Transverse colon (tissue), 4 donors: ENCODE results near the gene CFAP73. TPM values are rescaled to one million over a fixed set of nuclear protein-coding genes. Genes with fewer than 3 reads are reported as not detected.

Experiments used
- DNase-seq: peaks from one replicate; pipeline ENCODE4 v3.0.0-alpha.2; 2019
- H3K27ac ChIP-seq, 4 donors: fragments of 200-600 bp; sonication (generic); 2 replicates each; pipeline ENCODE4 v1.5.1; 2016 to 2018; ENCODE audit warnings: inconsistent platforms in 4 of 4
- H3K27me3 ChIP-seq: fragments of 200-600 bp; sonication (generic); 2 replicates; pipeline ENCODE4 v1.5.1; 2017; ENCODE audit warnings: inconsistent platforms
- H3K36me3 ChIP-seq, 4 donors: fragments of 200-600 bp; sonication (generic); 2 replicates each; pipeline ENCODE4 v1.5.1; 2017 to 2019; ENCODE audit warnings: inconsistent platforms in 4 of 4
- H3K4me1 ChIP-seq, 4 donors: fragments of 200-600 bp; sonication (generic); 2 replicates each; pipeline ENCODE4 v1.5.1; 2017 to 2020; ENCODE audit warnings: inconsistent platforms in 4 of 4
- H3K4me3 ChIP-seq, 4 donors: fragments of 200-600 bp; sonication (generic); 1 replicate in 1 of 4; 2 replicates in 3 of 4; pipeline versions ENCODE4 v1.5.1 to v1.6.1; 2017 to 2019; ENCODE audit warnings: inconsistent platforms in 4 of 4
- H3K9me3 ChIP-seq, 2 donors: fragments of 200-600 bp; sonication (generic); 2 replicates each; pipeline ENCODE4 v1.5.1; 2017 to 2019; ENCODE audit warnings: inconsistent platforms in 2 of 2
- CTCF ChIP-seq, 5 experiments: fragments of 200-600 bp in 3 of 5; fragments of 450-650 bp in 2 of 5; sonication (generic) in 3 of 5; IDR thresholded peaks; 1 replicate in 2 of 5; 2 replicates in 3 of 5; pipeline ENCODE4 v1.5.1; 2016 to 2017; ENCODE audit warnings: antibody characterized with exemption in 5 of 5, inconsistent platforms in 3 of 5, mild to moderate bottlenecking in 2 of 5, moderate library complexity in 1 of 5
- EP300 ChIP-seq: sonication (generic); formaldehyde crosslinking; IDR thresholded peaks from one replicate; pipeline ENCODE4 v1.6.1; 2017; ENCODE audit warnings: antibody characterized with exemption, low read depth
- POLR2A ChIP-seq: fragments of 450-650 bp; IDR thresholded peaks from one replicate; pipeline ENCODE4 v1.6.1; 2016; ENCODE audit warnings: antibody characterized with exemption, mild to moderate bottlenecking, moderate library complexity
- POLR2AphosphoS5 ChIP-seq, 3 donors: sonication (generic); formaldehyde crosslinking; IDR thresholded peaks; one replicate each; pipeline ENCODE4 v1.6.1; 2016; ENCODE audit warnings: antibody characterized with exemption in 3 of 3
- WGBS, 2 donors: methylation state at CpG; one replicate each; pipeline ENCODE4 v1.1.5; 2018; ENCODE audit warnings: low coverage in 1 of 2; 5-methylcytosine and 5-hydroxymethylcytosine counted together
- in situ Hi-C, 4 donors: fragments of 200-750 bp; cut with MboI; loops; one replicate each; pipeline versions ENCODE4 v1.15.0 to v1.15.1; 2017; ENCODE audit warnings: low sequenced_read_pairs in 3 of 4, low pct_ligation_motif_present in 1 of 4, low pct_unique_long_range_greater_than_20kb in 1 of 4
- intact Hi-C: fragments of 100-400 bp; cut with DNase I; formaldehyde crosslinking; loops from one replicate; pipeline ENCODE4 v1.15.1; 2023; ENCODE audit warnings: low total_unique reads
- total RNA-seq, 4 donors: library from RNA; depleted of rRNA; stranded (reverse); fragments of >200 nt; gene quantifications; one replicate each; pipeline ENCODE4 v1.1.0, GENCODE V29; 2016

Gene CFAP73
- total RNA-seq, 4 donors from 2014 or later, result not detected

GRCh38 chr12:113195598-113195997 is 46.1 kb downstream of the CFAP73 start:
- no peak for DNase-seq
- TF ChIP-seq POLR2AphosphoS5 (IDR thresholded peaks at IDR 0.05) (no peak), EP300 (no peak), POLR2A (no peak), CTCF (IDR thresholded peaks at IDR 0.05) (no peak)
- 92% methylated on average over 8 to 13 of the region's 13 CpGs for WGBS, 2 donors
- Histone ChIP-seq H3K27ac (no peak overlapping the region), H3K36me3 (peaks cover 0 to 12% (median 3%) of the 10 kb centered on the region in 4 donors), H3K9me3 (no peaks in the 10 kb centered on the region), H3K4me1 (peaks cover 0 to 17% (median 12%) of the 10 kb centered on the region in 4 donors), H3K4me3 (no peak overlapping the region), H3K27me3 (no peaks in the 10 kb centered on the region)
- intact Hi-C loops, result loop anchor here (5.0 to 10.0 kb wide), 2 partner anchors 169 to 1347 kb away; no protein-coding TSS in a partner anchor
- in situ Hi-C loops, result loop anchor here in 2 of 4 donors (10.0 to 25.0 kb wide), 3 partner anchors 142 to 239 kb away; partner anchors contain the start of genes SDSL (in 1 of the 2) and SLC8B1 (in 1 of the 2)

- no peaks in the 10 kb centered on the region for H3K27me3 ChIP-seq
- H3K4me3 ChIP-seq, result no peak overlapping the region
- no peaks in the 10 kb centered on the region for H3K9me3 ChIP-seq
- peaks cover 0 to 17% (median 12%) of the 10 kb centered on the region in 4 donors for H3K4me1 ChIP-seq
- in situ Hi-C loops (loop anchor here in 2 of 4 donors (10.0 to 25.0 kb wide), 3 partner anchors 141 to 238 kb away; partner anchors contain the start of genes SDSL (in 1 of the 2) and SLC8B1 (in 1 of the 2)), intact Hi-C loops (loop anchor here (5.0 to 10.0 kb wide), 2 partner anchors 168 to 1346 kb away; no protein-coding TSS in a partner anchor)
- 72% methylated on average over 7 of the region's 7 CpGs; no CpG with 5 or more reads in 1 of the 2 donors for WGBS, 2 donors
- no peak for TF ChIP-seq POLR2AphosphoS5 (IDR thresholded peaks at IDR 0.05)
- no peak for TF ChIP-seq POLR2A
- no peak for TF ChIP-seq CTCF (IDR thresholded peaks at IDR 0.05)
- no peak for TF ChIP-seq EP300
- H3K36me3 ChIP-seq, result peaks cover 0 to 7% (median 3%) of the 10 kb centered on the region in 4 donors
- H3K27ac ChIP-seq, result no peak overlapping the region
- no peak for DNase-seq
Measured at GRCh38 chr12:113196582-113196981, 47.1 kb downstream of the CFAP73 start.

- no peak overlapping the region for H3K27ac ChIP-seq
- intact Hi-C loops, result loop anchor here (5.0 to 10.0 kb wide), 2 partner anchors 168 to 1345 kb away; no protein-coding TSS in a partner anchor
- TF ChIP-seq CTCF (IDR thresholded peaks at IDR 0.05) (peak; percentile 59 to 69 (median 64)), POLR2AphosphoS5 (IDR thresholded peaks at IDR 0.05) (no peak), EP300 (no peak), POLR2A (no peak)
- peaks cover 0 to 17% (median 12%) of the 10 kb centered on the region in 4 donors for H3K4me1 ChIP-seq
- peaks cover 0 to 3% (median under 1%) of the 10 kb centered on the region in 4 donors for H3K36me3 ChIP-seq
- no peak overlapping the region for H3K4me3 ChIP-seq
- 11 to 14% methylated on average over 4 of the region's 4 CpGs for WGBS, 2 donors
- no peaks in the 10 kb centered on the region for H3K27me3 ChIP-seq
- peak; percentile 76 for DNase-seq
- in situ Hi-C loops, result loop anchor here in 2 of 4 donors (10.0 to 25.0 kb wide), 3 partner anchors 140 to 238 kb away; partner anchors contain the start of genes SDSL (in 1 of the 2) and SLC8B1 (in 1 of the 2)
- no peaks in the 10 kb centered on the region for H3K9me3 ChIP-seq
Measured at GRCh38 chr12:113196990-113197389, 47.5 kb downstream of the CFAP73 start.

- intact Hi-C loops, result loop anchor here (5.0 to 10.0 kb wide), 2 partner anchors 167 to 1345 kb away; no protein-coding TSS in a partner anchor
- Histone ChIP-seq H3K36me3 (no peaks in the 10 kb centered on the region), H3K9me3 (no peaks in the 10 kb centered on the region), H3K4me3 (no peak overlapping the region), H3K27me3 (no peaks in the 10 kb centered on the region), H3K27ac (no peak overlapping the region), H3K4me1 (peaks cover 0 to 17% (median 12%) of the 10 kb centered on the region in 4 donors)
- no peak for TF ChIP-seq POLR2AphosphoS5 (IDR thresholded peaks at IDR 0.05)
- TF ChIP-seq EP300, result no peak
- TF ChIP-seq CTCF (IDR thresholded peaks at IDR 0.05), result no peak
- TF ChIP-seq POLR2A, result no peak
- 93 to 98% methylated on average over 4 to 8 of the region's 8 CpGs for WGBS, 2 donors
- in situ Hi-C loops, result loop anchor here in 2 of 4 donors (10.0 to 25.0 kb wide), 3 partner anchors 140 to 237 kb away; partner anchors contain the start of genes SDSL (in 1 of the 2) and SLC8B1 (in 1 of the 2)
- no peak for DNase-seq
Measured at GRCh38 chr12:113197518-113198077, 48.1 kb downstream of the CFAP73 start.
